AG04449 (cell line): ENCODE data around the gene KIF20B.
"Not testable (repeated sequence)": the region's sequence is repeated elsewhere in the genome, so short reads cannot be mapped to it uniquely, and the experiment has no call there.

Source experiments
- CTCF ChIA-PET: fragments of 350-600 bp; formaldehyde crosslinking; extraction: SDS; loops from one replicate; lab custom pipeline; 2021; ENCODE audit warnings: antibody characterized with exemption; lab: Yijun Ruan, JAX
- POLR2A ChIA-PET: fragments of 400-600, 350-600 bp; formaldehyde crosslinking; extraction: SDS; loops from one replicate; lab custom pipeline; 2020; ENCODE audit warnings: antibody characterized with exemption, inconsistent platforms; lab: Yijun Ruan, JAX
- DNase-seq: peaks from one replicate; pipeline ENCODE4 v3.0.0-alpha.2; 2010; ENCODE audit warnings: low read depth, low spot score
- H3K4me3 ChIP-seq: 2 replicates; pipeline ENCODE4 v1.5.1; 2011; ENCODE audit warnings: low read depth, mild to moderate bottlenecking, control low read depth, low read length
- TF ChIP-seq, protein P1 (sequence below): IDR thresholded peaks from one replicate; pipeline ENCODE4 v1.5.1; 2011; ENCODE audit warnings: mild to moderate bottlenecking, moderate library complexity, low read length, control low read depth, inconsistent platforms; ENCODE audit not compliant: insufficient read depth; ENCODE audit errors: missing control alignments

The KIF20B gene

GRCh38 chr10:89759531-89759930, 58.1 kb downstream of the KIF20B start:
- POLR2A ChIA-PET: no interaction called here
- CTCF ChIA-PET: no interaction called here
- no peak overlapping the region for H3K4me3 ChIP-seq
- DNase-seq: no peak
- TF ChIP-seq, protein P1, sequence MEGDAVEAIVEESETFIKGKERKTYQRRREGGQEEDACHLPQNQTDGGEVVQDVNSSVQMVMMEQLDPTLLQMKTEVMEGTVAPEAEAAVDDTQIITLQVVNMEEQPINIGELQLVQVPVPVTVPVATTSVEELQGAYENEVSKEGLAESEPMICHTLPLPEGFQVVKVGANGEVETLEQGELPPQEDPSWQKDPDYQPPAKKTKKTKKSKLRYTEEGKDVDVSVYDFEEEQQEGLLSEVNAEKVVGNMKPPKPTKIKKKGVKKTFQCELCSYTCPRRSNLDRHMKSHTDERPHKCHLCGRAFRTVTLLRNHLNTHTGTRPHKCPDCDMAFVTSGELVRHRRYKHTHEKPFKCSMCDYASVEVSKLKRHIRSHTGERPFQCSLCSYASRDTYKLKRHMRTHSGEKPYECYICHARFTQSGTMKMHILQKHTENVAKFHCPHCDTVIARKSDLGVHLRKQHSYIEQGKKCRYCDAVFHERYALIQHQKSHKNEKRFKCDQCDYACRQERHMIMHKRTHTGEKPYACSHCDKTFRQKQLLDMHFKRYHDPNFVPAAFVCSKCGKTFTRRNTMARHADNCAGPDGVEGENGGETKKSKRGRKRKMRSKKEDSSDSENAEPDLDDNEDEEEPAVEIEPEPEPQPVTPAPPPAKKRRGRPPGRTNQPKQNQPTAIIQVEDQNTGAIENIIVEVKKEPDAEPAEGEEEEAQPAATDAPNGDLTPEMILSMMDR: no peak

GRCh38 chr10:89763671-89764070, 62.3 kb downstream of the KIF20B start:
- CTCF ChIA-PET, POLR2A ChIA-PET, DNase-seq, H3K4me3 ChIP-seq: not testable (repeated sequence)

DNA sequence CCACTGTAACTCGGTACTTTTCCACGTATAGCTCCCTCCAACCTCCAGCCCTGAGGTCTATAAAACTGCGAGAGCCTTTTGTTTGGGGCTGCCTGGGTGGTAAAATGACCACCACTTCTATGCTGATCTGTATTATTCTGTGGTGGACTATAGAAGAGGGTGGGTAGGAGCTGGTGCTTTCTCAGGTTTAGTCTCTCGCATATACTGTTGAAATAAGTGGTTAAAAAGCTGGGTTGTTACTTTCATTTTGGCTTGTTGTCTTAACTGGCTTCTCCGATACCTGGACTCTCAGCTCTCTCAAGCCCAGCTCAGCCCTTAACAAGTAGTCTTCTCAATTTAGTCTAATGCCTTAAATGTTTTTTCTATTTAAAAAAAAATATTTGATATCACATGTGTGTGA, 70.3 kb downstream of the KIF20B start:
- TF ChIP-seq, protein P1: no peak
- POLR2A ChIA-PET: no interaction called here
- H3K4me3 ChIP-seq: no peak overlapping the region
- CTCF ChIA-PET: interaction anchor here (1.1 to 1.8 kb wide), 3 partner anchors 10 to 207 kb away, joined by 3 to 5 read pairs (median 3); no protein-coding TSS in a partner anchor
- DNase-seq: no peak

GRCh38 chr10:89773081-89773480, 71.7 kb downstream of the KIF20B start:
- POLR2A ChIA-PET: no interaction called here

DNA sequence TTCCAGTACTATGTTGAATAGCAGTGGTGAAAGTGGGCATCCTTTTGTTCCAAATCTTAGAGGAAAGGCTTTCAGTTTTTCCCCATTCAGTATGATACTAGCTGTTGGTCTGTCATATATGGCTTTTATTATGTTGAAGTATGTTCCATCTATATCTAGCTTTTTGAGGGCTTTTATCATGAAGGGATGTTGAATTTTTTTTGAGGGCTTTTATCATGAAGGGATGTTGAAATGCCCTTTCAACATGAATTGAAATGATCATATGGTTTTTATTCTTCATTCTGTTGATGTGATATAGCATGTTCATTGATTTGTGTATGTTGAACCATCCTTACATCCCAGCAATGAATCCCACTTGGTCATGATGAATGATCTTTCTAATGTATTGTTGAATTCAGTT, 75.3 kb downstream of the KIF20B start:
- DNase-seq: no peak

More at GRCh38 chr10:89773081-89773480, 71.7 kb downstream of the KIF20B start:
- CTCF ChIA-PET: interaction anchor here (1.2 kb wide), 1 partner anchor 20 kb away, joined by 3 read pairs; no protein-coding TSS in a partner anchor
- DNase-seq: no peak
- no peak overlapping the region for H3K4me3 ChIP-seq
- TF ChIP-seq, protein P1: no peak

GRCh38 chr10:89782470-89782869, 81.1 kb downstream of the KIF20B start:
- TF ChIP-seq, protein P1: no peak
- no peak overlapping the region for H3K4me3 ChIP-seq
- ChIA-PET POLR2A (no interaction called here), CTCF (interaction anchor here (0.7 to 1.7 kb wide), 5 partner anchors 9 to 1083 kb away, joined by 3 to 5 read pairs (median 3); no protein-coding TSS in a partner anchor)
- no peak for DNase-seq

More for the DNA sequence above, 75.3 kb downstream of the KIF20B start:
- ChIA-PET CTCF (no interaction called here), POLR2A (no interaction called here)
- H3K4me3 ChIP-seq: no peak overlapping the region
- TF ChIP-seq, protein P1: no peak

GRCh38 chr10:89783406-89783805, 82.0 kb downstream of the KIF20B start:
- POLR2A ChIA-PET: no interaction called here
- CTCF ChIA-PET: interaction anchor here (0.9 to 1.7 kb wide), 4 partner anchors 357 to 1082 kb away, joined by 3 to 4 read pairs (median 3); no protein-coding TSS in a partner anchor
- no peak overlapping the region for H3K4me3 ChIP-seq
- TF ChIP-seq, protein P1: no peak
- DNase-seq: no peak
